ENCODE results near the gene GREB1L. TPM values are rescaled to one million over a fixed set of nuclear protein-coding genes. Genes with fewer than 3 reads are reported as not detected.

GREB1L gene
- total RNA-seq, 5 donors from 2014 or later (not counting 1 experiment from before 2014, with no cell fraction given) = 0.09 TPM; not detected in 4

GRCh38 chr18:21241301-21242048, 557 bp upstream of the GREB1L start:
- Histone ChIP-seq H3K27ac (ENCODE audit: low read length) (no peak overlapping the region), H3K9me3 (no peaks in the 10 kb centered on the region), H3K4me1 (ENCODE audit: control insufficient read depth in 1 of 2, extremely low read depth in 1 of 2, insufficient read depth in 2 of 2, low read length in 2 of 2) (peaks cover 0 to 2% of the 10 kb centered on the region in 2 experiments), H3K36me3 (ENCODE audit: control insufficient read depth in 2 of 2, extremely low read depth in 1 of 2, insufficient read depth in 1 of 2, low read length in 1 of 2) (no peaks in the 10 kb centered on the region), H3K27me3 (replicated peaks in 1 of 2; ENCODE audit: control insufficient read depth in 2 of 2, extremely low read depth in 1 of 2, insufficient read depth in 2 of 2, low read length in 1 of 2) (peaks cover 8 to 30% of the 10 kb centered on the region in 2 experiments), H3K4me3 (ENCODE audit: control insufficient read depth in 1 of 2, extremely low read depth in 1 of 2, low read length in 1 of 2) (no peak overlapping the region)
- Mint-ChIP-seq H3K27ac (no peak overlapping the region), H3K27me3 (peaks cover 55 to 66% of the 10 kb centered on the region in 2 donors), H3K4me3 (peak overlapping the region in 1 of 3 donors; percentile 63), H3K9me3 (no peaks in the 10 kb centered on the region), H3K36me3 (no peaks in the 10 kb centered on the region), H3K4me1 (peaks cover 7 to 12% (median 9%) of the 10 kb centered on the region in 3 donors)
- no peak for ATAC-seq (replicated peaks in 1 of 4)
- ChIA-PET POLR2A (no interaction called here), CTCF (no interaction called here)
- 8% methylated on average over 26 of the region's 54 CpGs for WGBS (ENCODE audit: insufficient coverage)
- DNase-seq = no peak

GRCh38 chr18:21242780-21243401, 859 bp downstream of the GREB1L start:
- Histone ChIP-seq H3K4me3 (ENCODE audit: control insufficient read depth in 1 of 2, extremely low read depth in 1 of 2, low read length in 1 of 2) (no peak overlapping the region), H3K36me3 (ENCODE audit: control insufficient read depth in 2 of 2, extremely low read depth in 1 of 2, insufficient read depth in 1 of 2, low read length in 1 of 2) (no peaks in the 10 kb centered on the region), H3K27ac (ENCODE audit: low read length) (no peak overlapping the region), H3K9me3 (no peaks in the 10 kb centered on the region), H3K27me3 (replicated peaks in 1 of 2; ENCODE audit: control insufficient read depth in 2 of 2, extremely low read depth in 1 of 2, insufficient read depth in 2 of 2, low read length in 1 of 2) (peaks cover 11 to 30% of the 10 kb centered on the region in 2 experiments), H3K4me1 (ENCODE audit: control insufficient read depth in 1 of 2, extremely low read depth in 1 of 2, insufficient read depth in 2 of 2, low read length in 2 of 2) (peaks cover 0 to 2% of the 10 kb centered on the region in 2 experiments)
- Mint-ChIP-seq H3K4me3 (peak overlapping the region in 2 of 3 donors; percentile 29 to 70), H3K27me3 (peaks cover 54 to 62% of the 10 kb centered on the region in 2 donors), H3K27ac (no peak overlapping the region), H3K9me3 (no peaks in the 10 kb centered on the region), H3K36me3 (no peaks in the 10 kb centered on the region), H3K4me1 (peaks cover 7 to 12% (median 9%) of the 10 kb centered on the region in 3 donors)
- ATAC-seq (replicated peaks in 1 of 4) (no peak), DNase-seq (no peak)
- POLR2A ChIA-PET = interaction anchor here in 1 of 2 donors (0.6 kb wide), 1 partner anchor 9 kb away, joined by 3 read pairs; no protein-coding TSS in a partner anchor
- WGBS (ENCODE audit: insufficient coverage) = 9% methylated on average over 26 of the region's 48 CpGs
- CTCF ChIA-PET = no interaction called here

GRCh38 chr18:21254576-21254975, 12.5 kb downstream of the GREB1L start:
- no peaks in the 10 kb centered on the region for H3K4me1 ChIP-seq (ENCODE audit: control insufficient read depth in 1 of 2, extremely low read depth in 1 of 2, insufficient read depth in 2 of 2, low read length in 2 of 2)
- ATAC-seq (replicated peaks in 1 of 4) = no peak

GRCh38 chr18:21255211-21255610, 13.2 kb downstream of the GREB1L start:
- peaks cover 2 to 9% of the 10 kb centered on the region in 2 donors for H3K27me3 Mint-ChIP-seq
- DNase-seq = no peak
- Histone ChIP-seq H3K4me3 (ENCODE audit: control insufficient read depth in 1 of 2, extremely low read depth in 1 of 2, low read length in 1 of 2) (no peak overlapping the region), H3K36me3 (ENCODE audit: control insufficient read depth in 2 of 2, extremely low read depth in 1 of 2, insufficient read depth in 1 of 2, low read length in 1 of 2) (no peaks in the 10 kb centered on the region), H3K27ac (ENCODE audit: low read length) (no peak overlapping the region), H3K9me3 (no peaks in the 10 kb centered on the region), H3K27me3 (replicated peaks in 1 of 2; ENCODE audit: control insufficient read depth in 2 of 2, extremely low read depth in 1 of 2, insufficient read depth in 2 of 2, low read length in 1 of 2) (peaks cover 0 to 3% of the 10 kb centered on the region in 2 experiments), H3K4me1 (ENCODE audit: control insufficient read depth in 1 of 2, extremely low read depth in 1 of 2, insufficient read depth in 2 of 2, low read length in 2 of 2) (no peaks in the 10 kb centered on the region)
- ATAC-seq (replicated peaks in 1 of 4) = no peak
- no peaks in the 10 kb centered on the region for H3K4me1 Mint-ChIP-seq
- H3K9me3 Mint-ChIP-seq = no peaks in the 10 kb centered on the region
- ChIA-PET CTCF (no interaction called here), POLR2A (no interaction called here)
- WGBS (ENCODE audit: insufficient coverage) = 80% methylated on average over 1 of the region's 3 CpGs
- no peaks in the 10 kb centered on the region for H3K36me3 Mint-ChIP-seq
- H3K4me3 Mint-ChIP-seq = no peak overlapping the region
- H3K27ac Mint-ChIP-seq = no peak overlapping the region

More at GRCh38 chr18:21254576-21254975, 12.5 kb downstream of the GREB1L start:
- POLR2A ChIA-PET = no interaction called here
- no peak overlapping the region for H3K27ac ChIP-seq (ENCODE audit: low read length)
- H3K4me1 Mint-ChIP-seq = no peaks in the 10 kb centered on the region
- WGBS (ENCODE audit: insufficient coverage) = no CpG with 5 or more reads among the region's 3 CpGs
- peaks cover 4 to 14% of the 10 kb centered on the region in 2 donors for H3K27me3 Mint-ChIP-seq
- no peaks in the 10 kb centered on the region for H3K9me3 ChIP-seq
- CTCF ChIA-PET = interaction anchor here in 1 of 2 donors (1.0 kb wide), 1 partner anchor 9 kb away, joined by 4 read pairs; no protein-coding TSS in a partner anchor
- no peaks in the 10 kb centered on the region for H3K9me3 Mint-ChIP-seq
- no peak for DNase-seq
- H3K36me3 Mint-ChIP-seq = no peaks in the 10 kb centered on the region
- no peak overlapping the region for H3K27ac Mint-ChIP-seq
- H3K36me3 ChIP-seq (ENCODE audit: control insufficient read depth in 2 of 2, extremely low read depth in 1 of 2, insufficient read depth in 1 of 2, low read length in 1 of 2) = no peaks in the 10 kb centered on the region
- H3K27me3 ChIP-seq (replicated peaks in 1 of 2; ENCODE audit: control insufficient read depth in 2 of 2, extremely low read depth in 1 of 2, insufficient read depth in 2 of 2, low read length in 1 of 2) = peaks cover 0 to 3% of the 10 kb centered on the region in 2 experiments
- H3K4me3 Mint-ChIP-seq = no peak overlapping the region
- no peak overlapping the region for H3K4me3 ChIP-seq (ENCODE audit: control insufficient read depth in 1 of 2, extremely low read depth in 1 of 2, low read length in 1 of 2)

GRCh38 chr18:21257386-21257785, 15.4 kb downstream of the GREB1L start:
- no peaks in the 10 kb centered on the region for H3K9me3 Mint-ChIP-seq
- H3K4me3 Mint-ChIP-seq = no peak overlapping the region
- DNase-seq = no peak
- H3K27ac Mint-ChIP-seq = no peak overlapping the region
- no peaks in the 10 kb centered on the region for H3K4me1 ChIP-seq (ENCODE audit: control insufficient read depth in 1 of 2, extremely low read depth in 1 of 2, insufficient read depth in 2 of 2, low read length in 2 of 2)
- peaks cover 2 to 9% of the 10 kb centered on the region in 2 donors for H3K27me3 Mint-ChIP-seq
- no peaks in the 10 kb centered on the region for H3K36me3 ChIP-seq (ENCODE audit: control insufficient read depth in 2 of 2, extremely low read depth in 1 of 2, insufficient read depth in 1 of 2, low read length in 1 of 2)
- no peaks in the 10 kb centered on the region for H3K4me1 Mint-ChIP-seq
- no peaks in the 10 kb centered on the region for H3K9me3 ChIP-seq
- ATAC-seq (replicated peaks in 1 of 4) = no peak
- peaks cover 0 to 3% of the 10 kb centered on the region in 2 experiments for H3K27me3 ChIP-seq (replicated peaks in 1 of 2; ENCODE audit: control insufficient read depth in 2 of 2, extremely low read depth in 1 of 2, insufficient read depth in 2 of 2, low read length in 1 of 2)
- no peak overlapping the region for H3K4me3 ChIP-seq (ENCODE audit: control insufficient read depth in 1 of 2, extremely low read depth in 1 of 2, low read length in 1 of 2)
- POLR2A ChIA-PET = no interaction called here
- H3K27ac ChIP-seq (ENCODE audit: low read length) = no peak overlapping the region
- no peaks in the 10 kb centered on the region for H3K36me3 Mint-ChIP-seq
- CTCF ChIA-PET = interaction anchor here in 1 of 2 donors (0.6 kb wide), 1 partner anchor 173 kb away, joined by 3 read pairs; no protein-coding TSS in a partner anchor

- no peak overlapping the region for H3K4me3 Mint-ChIP-seq
- H3K9me3 Mint-ChIP-seq = no peaks in the 10 kb centered on the region
- H3K4me3 ChIP-seq (ENCODE audit: control insufficient read depth in 1 of 2, extremely low read depth in 1 of 2, low read length in 1 of 2) = no peak overlapping the region
- H3K27ac Mint-ChIP-seq = no peak overlapping the region
- peaks cover 0 to 3% of the 10 kb centered on the region in 2 experiments for H3K27me3 ChIP-seq (replicated peaks in 1 of 2; ENCODE audit: control insufficient read depth in 2 of 2, extremely low read depth in 1 of 2, insufficient read depth in 2 of 2, low read length in 1 of 2)
- peaks cover 7 to 13% of the 10 kb centered on the region in 2 donors for H3K27me3 Mint-ChIP-seq
- CTCF ChIA-PET = interaction anchor here in 1 of 2 donors (0.6 kb wide), 1 partner anchor 859 kb away, joined by 5 read pairs; no protein-coding TSS in a partner anchor
- H3K27ac ChIP-seq (ENCODE audit: low read length) = no peak overlapping the region
- POLR2A ChIA-PET = no interaction called here
- H3K4me1 Mint-ChIP-seq = no peaks in the 10 kb centered on the region
- no peaks in the 10 kb centered on the region for H3K9me3 ChIP-seq
- WGBS (ENCODE audit: insufficient coverage) = no CpG with 5 or more reads among the region's 2 CpGs
- no peaks in the 10 kb centered on the region for H3K36me3 Mint-ChIP-seq
- no peaks in the 10 kb centered on the region for H3K36me3 ChIP-seq (ENCODE audit: control insufficient read depth in 2 of 2, extremely low read depth in 1 of 2, insufficient read depth in 1 of 2, low read length in 1 of 2)
- ATAC-seq (replicated peaks in 1 of 4) = no peak
- H3K4me1 ChIP-seq (ENCODE audit: control insufficient read depth in 1 of 2, extremely low read depth in 1 of 2, insufficient read depth in 2 of 2, low read length in 2 of 2) = no peaks in the 10 kb centered on the region
- no peak for DNase-seq
Measured at GRCh38 chr18:21260621-21261020, 18.6 kb downstream of the GREB1L start.

Measured in T-cell (primary cell).